ENCODE measurements around the gene UCKL1. TPM values are rescaled to one million over a fixed set of nuclear protein-coding genes. Genes with fewer than 3 reads are reported as not detected.

The UCKL1 gene
- total and polyA plus RNA-seq, 2 donors from 2014 or later = 39.3 to 39.8 TPM

DNA sequence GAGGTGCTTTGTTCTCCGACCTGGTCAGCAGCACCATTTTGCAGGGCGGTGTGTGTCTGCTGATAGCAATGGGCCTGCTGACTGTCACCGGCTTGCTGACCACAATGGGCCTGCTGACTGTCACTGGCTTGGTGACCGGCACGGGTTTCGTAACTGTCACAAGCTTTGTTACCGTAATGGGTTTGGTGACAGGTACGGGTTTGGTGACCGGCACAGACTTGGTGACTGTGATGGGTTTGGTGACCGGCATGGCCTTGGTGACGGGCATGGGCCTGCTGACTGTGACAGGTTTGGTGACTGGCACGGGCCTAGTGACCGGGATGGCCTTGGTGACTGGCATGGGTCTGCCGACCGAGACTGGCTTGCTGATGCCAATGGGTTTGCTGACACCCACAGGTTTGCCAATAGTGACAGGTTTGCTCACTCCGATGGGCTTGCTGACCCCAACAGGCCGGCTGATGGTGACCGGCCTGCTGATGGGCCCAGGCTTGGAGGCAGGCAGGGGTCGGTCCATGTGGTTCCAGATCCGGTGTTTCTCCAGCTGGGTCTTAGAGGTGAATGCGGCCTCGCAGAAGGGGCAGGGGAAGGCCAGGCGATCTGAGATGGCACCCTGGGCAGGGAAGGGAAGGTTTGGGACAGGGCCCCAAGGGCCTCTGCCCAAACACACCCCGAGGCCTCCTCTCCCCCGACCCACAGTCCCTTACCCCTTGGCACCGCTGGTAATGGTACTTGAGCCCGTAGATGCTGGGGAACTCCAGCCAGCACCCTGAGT is 10.1 kb upstream of the UCKL1 start:
- FAIRE-seq (no peak), DNase-seq (no peak)
- H3K4me3 ChIP-seq (ENCODE audit: low read length in 3 of 3) = no peak overlapping the region
- TF ChIP-seq, protein P1, sequence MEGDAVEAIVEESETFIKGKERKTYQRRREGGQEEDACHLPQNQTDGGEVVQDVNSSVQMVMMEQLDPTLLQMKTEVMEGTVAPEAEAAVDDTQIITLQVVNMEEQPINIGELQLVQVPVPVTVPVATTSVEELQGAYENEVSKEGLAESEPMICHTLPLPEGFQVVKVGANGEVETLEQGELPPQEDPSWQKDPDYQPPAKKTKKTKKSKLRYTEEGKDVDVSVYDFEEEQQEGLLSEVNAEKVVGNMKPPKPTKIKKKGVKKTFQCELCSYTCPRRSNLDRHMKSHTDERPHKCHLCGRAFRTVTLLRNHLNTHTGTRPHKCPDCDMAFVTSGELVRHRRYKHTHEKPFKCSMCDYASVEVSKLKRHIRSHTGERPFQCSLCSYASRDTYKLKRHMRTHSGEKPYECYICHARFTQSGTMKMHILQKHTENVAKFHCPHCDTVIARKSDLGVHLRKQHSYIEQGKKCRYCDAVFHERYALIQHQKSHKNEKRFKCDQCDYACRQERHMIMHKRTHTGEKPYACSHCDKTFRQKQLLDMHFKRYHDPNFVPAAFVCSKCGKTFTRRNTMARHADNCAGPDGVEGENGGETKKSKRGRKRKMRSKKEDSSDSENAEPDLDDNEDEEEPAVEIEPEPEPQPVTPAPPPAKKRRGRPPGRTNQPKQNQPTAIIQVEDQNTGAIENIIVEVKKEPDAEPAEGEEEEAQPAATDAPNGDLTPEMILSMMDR (IDR thresholded peaks at IDR 0.05; ENCODE audit: borderline replicate concordance, extremely low read depth, insufficient read depth) = no peak
- H3K27me3 ChIP-seq (ENCODE audit: control insufficient read depth, insufficient read depth, low read length) = no peaks in the 10 kb centered on the region
- H3K27ac ChIP-seq (ENCODE audit: low read depth in 2 of 2, low read length in 2 of 2) = no peak overlapping the region
- H3K4me1 ChIP-seq (ENCODE audit: control insufficient read depth in 2 of 3, insufficient read depth in 2 of 3, low read depth in 1 of 3, low read length in 3 of 3) = peaks cover 0 to 10% (median 4%) of the 10 kb centered on the region in 3 donors
- peaks cover 7 to 16% (median 13%) of the 10 kb centered on the region in 3 donors for H3K36me3 ChIP-seq (ENCODE audit: control insufficient read depth in 2 of 3, insufficient read depth in 3 of 3, low read length in 3 of 3)
- no peaks in the 10 kb centered on the region for H3K9me3 ChIP-seq (ENCODE audit: control insufficient read depth in 2 of 3, insufficient read depth in 1 of 3, low read length in 3 of 3)
- no peak overlapping the region for H3K9ac ChIP-seq (ENCODE audit: low read length in 3 of 3)
- intact Hi-C loops (cut with DNase I) = no loop called here

DNA sequence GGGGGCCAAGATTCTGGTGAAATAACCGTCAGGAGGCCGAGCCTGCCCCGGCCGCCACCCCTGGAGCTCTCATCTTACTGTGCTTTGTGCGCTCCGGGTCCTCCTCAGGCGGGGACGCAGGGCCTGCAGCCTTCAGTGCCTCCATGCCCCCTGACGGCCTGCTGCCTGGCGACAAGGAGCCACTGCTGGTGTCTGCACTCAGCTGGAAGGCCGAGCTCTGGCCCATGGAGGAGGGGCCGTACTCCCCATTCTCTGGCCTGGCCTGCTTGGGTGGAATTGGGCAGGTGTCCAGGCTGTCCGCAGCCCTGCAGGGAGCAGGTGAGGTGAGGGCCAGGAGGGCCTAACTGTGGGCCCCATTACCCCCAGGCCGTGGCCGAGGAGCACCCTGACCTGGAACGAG is 8.2 kb upstream of the UCKL1 start:
- TF ChIP-seq, protein P1 (IDR thresholded peaks at IDR 0.05; ENCODE audit: borderline replicate concordance, extremely low read depth, insufficient read depth) = no peak
- FAIRE-seq = no peak
- no peaks in the 10 kb centered on the region for H3K27me3 ChIP-seq (ENCODE audit: control insufficient read depth, insufficient read depth, low read length)
- peak in 1 of 5 donors; percentile 66 for DNase-seq
- H3K27ac ChIP-seq (ENCODE audit: low read depth in 2 of 2, low read length in 2 of 2) = no peak overlapping the region
- intact Hi-C loops (cut with DNase I) = no loop called here
- H3K36me3 ChIP-seq (ENCODE audit: control insufficient read depth in 2 of 3, insufficient read depth in 3 of 3, low read length in 3 of 3) = peaks cover 7 to 16% (median 13%) of the 10 kb centered on the region in 3 donors
- H3K9me3 ChIP-seq (ENCODE audit: control insufficient read depth in 2 of 3, insufficient read depth in 1 of 3, low read length in 3 of 3) = no peaks in the 10 kb centered on the region
- no peak overlapping the region for H3K9ac ChIP-seq (ENCODE audit: low read length in 3 of 3)
- H3K4me3 ChIP-seq (ENCODE audit: low read length in 3 of 3) = no peak overlapping the region
- H3K4me1 ChIP-seq (ENCODE audit: control insufficient read depth in 2 of 3, insufficient read depth in 2 of 3, low read depth in 1 of 3, low read length in 3 of 3) = peaks cover 0 to 7% (median 4%) of the 10 kb centered on the region in 3 donors

DNA sequence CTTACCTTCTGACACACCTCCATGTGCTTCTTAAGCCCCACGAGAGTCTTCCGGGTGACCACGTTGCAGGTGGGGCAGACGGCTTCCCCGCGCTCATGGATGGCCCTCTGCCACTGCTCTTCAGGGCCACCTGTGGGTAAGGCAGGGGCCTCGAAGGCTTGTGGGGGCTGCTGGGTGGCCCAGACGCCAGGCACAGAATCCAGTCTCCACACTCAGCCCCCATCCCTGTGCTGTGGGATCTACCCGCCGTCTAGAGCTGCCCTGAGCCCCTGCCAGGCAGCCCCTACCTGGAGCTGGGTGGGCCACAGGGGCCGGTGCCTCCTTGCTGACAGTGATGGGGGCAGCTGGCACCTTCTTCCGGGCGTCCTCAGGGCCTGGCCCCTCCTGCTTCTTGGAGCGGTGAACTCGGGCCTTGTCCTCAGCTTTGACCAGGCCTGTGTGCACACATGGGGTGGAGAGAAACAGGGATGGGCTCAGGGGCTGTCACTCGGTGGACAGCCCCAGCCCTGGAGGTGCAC is 7.6 kb upstream of the UCKL1 start:
- FAIRE-seq = no peak
- H3K36me3 ChIP-seq (ENCODE audit: control insufficient read depth in 2 of 3, insufficient read depth in 3 of 3, low read length in 3 of 3) = peaks cover 7 to 16% (median 13%) of the 10 kb centered on the region in 3 donors

More for the DNA sequence above, 7.6 kb upstream of the UCKL1 start:
- Histone ChIP-seq H3K27me3 (ENCODE audit: control insufficient read depth, insufficient read depth, low read length) (no peaks in the 10 kb centered on the region), H3K4me3 (ENCODE audit: low read length in 3 of 3) (no peak overlapping the region), H3K9ac (ENCODE audit: low read length in 3 of 3) (no peak overlapping the region), H3K4me1 (ENCODE audit: control insufficient read depth in 2 of 3, insufficient read depth in 2 of 3, low read depth in 1 of 3, low read length in 3 of 3) (peaks cover 0 to 6% (median 2%) of the 10 kb centered on the region in 3 donors), H3K27ac (ENCODE audit: low read depth in 2 of 2, low read length in 2 of 2) (no peak overlapping the region), H3K9me3 (ENCODE audit: control insufficient read depth in 2 of 3, insufficient read depth in 1 of 3, low read length in 3 of 3) (no peaks in the 10 kb centered on the region)
- DNase-seq = peak in 1 of 5 donors; percentile 66
- TF ChIP-seq, protein P1 (IDR thresholded peaks at IDR 0.05; ENCODE audit: borderline replicate concordance, extremely low read depth, insufficient read depth) = no peak
- intact Hi-C loops (cut with DNase I) = no loop called here

Data from kidney (tissue), 14 donors.